Loucy (cell line): ENCODE results near the gene MTHFR.

Experiments used
- H2AFZ ChIP-seq: fragments of 200-600 bp; sonication (generic); 2 replicates; pipeline ENCODE4 v1.6.0; 2016; ENCODE audit warnings: antibody characterized with exemption, mild to moderate bottlenecking, low read length, moderate library complexity
- H3F3A ChIP-seq: fragments of 200-600 bp; 2 replicates; pipeline ENCODE4 v1.6.0; 2016; ENCODE audit warnings: antibody characterized with exemption, low read depth, mild to moderate bottlenecking
- H3K27me3 ChIP-seq: fragments of 200-600 bp; sonication (generic); 2 replicates; pipeline ENCODE4 v1.6.1; 2014; ENCODE audit warnings: low read length, mild to moderate bottlenecking; ENCODE audit not compliant: insufficient read depth, poor library complexity, severe bottlenecking
- H3K36me3 ChIP-seq: fragments of 200-600 bp; sonication (generic); 2 replicates; pipeline ENCODE4 v1.6.1; 2016; ENCODE audit warnings: low read length; ENCODE audit not compliant: insufficient read depth
- H3K4me1 ChIP-seq: fragments of 200-600 bp; sonication (generic); 2 replicates; pipeline ENCODE4 v1.5.1; 2014; ENCODE audit warnings: low read length, mild to moderate bottlenecking; ENCODE audit not compliant: insufficient read depth, poor library complexity, severe bottlenecking
- H3K4me2 ChIP-seq: fragments of 200-600 bp; sonication (generic); 2 replicates; pipeline ENCODE4 v1.6.0; 2014; ENCODE audit warnings: antibody characterized with exemption, low read length, low read depth, mild to moderate bottlenecking; ENCODE audit not compliant: poor library complexity, severe bottlenecking
- H3K4me3 ChIP-seq: fragments of 200-600 bp; sonication (generic); 2 replicates; pipeline ENCODE4 v1.5.1; 2014; ENCODE audit warnings: low read length, mild to moderate bottlenecking, mixed read lengths; ENCODE audit not compliant: poor library complexity, severe bottlenecking
- H3K79me2 ChIP-seq: fragments of 200-600 bp; sonication (generic); 2 replicates; pipeline ENCODE4 v1.6.1; 2014; ENCODE audit warnings: low read length; ENCODE audit not compliant: insufficient read depth
- H3K9ac ChIP-seq: fragments of 200-600 bp; sonication (generic); 2 replicates; pipeline ENCODE4 v1.6.0; 2014; ENCODE audit warnings: mild to moderate bottlenecking, low read depth, low read length, moderate library complexity; ENCODE audit not compliant: poor library complexity, severe bottlenecking
- H3K9me2 ChIP-seq: fragments of 200-600 bp; sonication (generic); replicated peaks from 2 replicates; pipeline ENCODE4 v1.6.1; 2016; ENCODE audit warnings: low read depth, low read length, mixed read lengths
- H3K9me3 ChIP-seq: fragments of 200-600 bp; sonication (generic); 2 replicates; pipeline ENCODE4 v1.6.1; 2014; ENCODE audit warnings: mild to moderate bottlenecking, antibody characterized with exemption, low read length, low read depth; ENCODE audit not compliant: insufficient read depth
- H4K20me1 ChIP-seq: fragments of 200-600 bp; sonication (generic); 2 replicates; pipeline ENCODE4 v1.6.0; 2014; ENCODE audit warnings: antibody characterized with exemption, low read length, mild to moderate bottlenecking; ENCODE audit not compliant: insufficient read depth, poor library complexity, severe bottlenecking
- EZH2phosphoT487 ChIP-seq: fragments of 200-600 bp; IDR thresholded peaks from 2 replicates; pipeline ENCODE4 v1.6.1; 2018; ENCODE audit warnings: antibody characterized with exemption, mild to moderate bottlenecking, moderate library complexity, borderline replicate concordance
- TF ChIP-seq, protein P1 (sequence below): fragments of 200-600 bp; sonication (generic); conservative IDR thresholded peaks from 2 replicates; pipeline ENCODE4 v1.5.1; 2014; ENCODE audit warnings: mild to moderate bottlenecking, antibody characterized with exemption, low read length

The MTHFR gene

DNA sequence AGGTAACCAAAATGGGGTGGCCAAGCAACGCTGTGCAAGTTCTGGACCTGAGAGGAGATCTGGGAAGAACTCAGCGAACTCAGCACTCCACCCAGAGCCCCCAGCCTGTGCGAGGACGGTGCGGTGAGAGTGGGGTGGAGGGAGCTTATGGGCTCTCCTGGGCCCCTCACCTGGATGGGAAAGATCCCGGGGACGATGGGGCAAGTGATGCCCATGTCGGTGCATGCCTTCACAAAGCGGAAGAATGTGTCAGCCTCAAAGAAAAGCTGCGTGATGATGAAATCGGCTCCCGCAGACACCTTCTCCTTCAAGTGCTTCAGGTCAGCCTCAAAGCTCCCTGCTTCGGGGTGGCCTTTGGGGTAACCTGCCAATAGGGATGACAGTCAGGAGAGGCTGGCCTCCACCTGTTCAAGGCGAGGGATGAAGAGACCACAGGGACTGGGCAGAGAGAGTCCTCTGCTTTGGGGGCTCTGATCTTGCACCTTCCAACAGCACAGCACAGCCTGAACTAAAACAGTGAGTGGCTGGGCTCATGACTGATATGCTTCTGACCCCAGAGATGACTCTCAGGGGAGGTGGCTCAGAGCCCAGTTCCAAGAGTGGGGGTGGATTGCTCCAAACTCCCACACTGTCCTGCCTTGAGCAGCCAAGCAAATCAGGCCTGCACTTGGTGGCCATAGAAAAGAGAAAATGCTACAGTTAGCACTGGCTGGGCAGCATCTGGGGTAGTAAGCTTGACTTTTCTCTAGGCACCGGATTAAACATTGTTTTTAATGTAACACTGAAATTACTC, 9.5 kb downstream of the MTHFR start:
- Histone ChIP-seq H2AFZ (no peak overlapping the region), H3K4me3 (no peak overlapping the region), H3K9me3 (no peaks in the 10 kb centered on the region), H3K9ac (no peak overlapping the region), H3K36me3 (0 out of 2 replicates have a peak, but pooled peaks cover 3% of the 10 kb centered on the region), H3K79me2 (no peaks in the 10 kb centered on the region; the same call in 1 of the 2 replicates), H3K4me1 (no peaks in the 10 kb centered on the region), H4K20me1 (no peaks in the 10 kb centered on the region), H3F3A (no peaks in the 10 kb centered on the region), H3K4me2 (no peak overlapping the region), H3K9me2 (no peaks in the 10 kb centered on the region), H3K27me3 (no peaks in the 10 kb centered on the region)
- TF ChIP-seq EZH2phosphoT487 = no peak
- TF ChIP-seq, protein P1, sequence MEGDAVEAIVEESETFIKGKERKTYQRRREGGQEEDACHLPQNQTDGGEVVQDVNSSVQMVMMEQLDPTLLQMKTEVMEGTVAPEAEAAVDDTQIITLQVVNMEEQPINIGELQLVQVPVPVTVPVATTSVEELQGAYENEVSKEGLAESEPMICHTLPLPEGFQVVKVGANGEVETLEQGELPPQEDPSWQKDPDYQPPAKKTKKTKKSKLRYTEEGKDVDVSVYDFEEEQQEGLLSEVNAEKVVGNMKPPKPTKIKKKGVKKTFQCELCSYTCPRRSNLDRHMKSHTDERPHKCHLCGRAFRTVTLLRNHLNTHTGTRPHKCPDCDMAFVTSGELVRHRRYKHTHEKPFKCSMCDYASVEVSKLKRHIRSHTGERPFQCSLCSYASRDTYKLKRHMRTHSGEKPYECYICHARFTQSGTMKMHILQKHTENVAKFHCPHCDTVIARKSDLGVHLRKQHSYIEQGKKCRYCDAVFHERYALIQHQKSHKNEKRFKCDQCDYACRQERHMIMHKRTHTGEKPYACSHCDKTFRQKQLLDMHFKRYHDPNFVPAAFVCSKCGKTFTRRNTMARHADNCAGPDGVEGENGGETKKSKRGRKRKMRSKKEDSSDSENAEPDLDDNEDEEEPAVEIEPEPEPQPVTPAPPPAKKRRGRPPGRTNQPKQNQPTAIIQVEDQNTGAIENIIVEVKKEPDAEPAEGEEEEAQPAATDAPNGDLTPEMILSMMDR = no peak

DNA sequence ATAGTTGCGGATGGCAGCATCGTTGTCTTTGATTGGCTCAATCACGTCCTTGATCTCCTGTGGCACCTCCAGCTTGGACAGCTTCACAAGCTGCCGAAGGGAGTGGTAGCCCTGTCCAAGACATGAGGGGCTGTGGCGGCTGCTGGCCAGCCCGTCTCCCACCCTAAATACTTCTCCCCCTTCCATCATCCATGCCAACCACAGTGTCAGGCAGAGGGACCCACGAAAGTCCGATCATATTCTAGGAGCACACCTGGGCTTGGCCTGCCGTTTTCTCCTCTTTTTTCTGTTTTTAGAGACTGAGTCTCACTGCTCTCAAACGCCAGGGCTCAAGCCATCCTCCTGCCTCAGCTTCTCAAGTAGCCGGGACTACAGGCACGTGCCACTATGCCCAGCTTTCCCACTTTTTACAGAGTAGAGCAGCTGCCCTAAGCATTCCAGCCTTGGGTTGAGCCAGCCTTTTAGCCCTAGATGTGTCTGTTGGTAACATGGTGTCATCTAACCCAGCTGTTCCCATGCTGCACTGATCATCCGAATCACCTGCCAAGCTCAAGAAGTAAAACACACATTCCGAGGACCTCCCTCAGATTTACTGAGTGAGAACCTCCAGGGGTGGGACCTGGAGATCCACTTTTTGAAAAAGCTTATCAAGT, 10.4 kb downstream of the MTHFR start:
- H3K36me3 ChIP-seq = 0 out of 2 replicates have a peak, but pooled peaks cover 3% of the 10 kb centered on the region
- no peak overlapping the region for H3K4me2 ChIP-seq
- H3K9me2 ChIP-seq = no peaks in the 10 kb centered on the region
- TF ChIP-seq EZH2phosphoT487 = no peak
- TF ChIP-seq, protein P1 = no peak
- no peaks in the 10 kb centered on the region for H4K20me1 ChIP-seq
- no peak overlapping the region for H2AFZ ChIP-seq
- H3K4me3 ChIP-seq = no peak overlapping the region
- no peaks in the 10 kb centered on the region for H3K79me2 ChIP-seq
- H3K9ac ChIP-seq = no peak overlapping the region
- H3F3A ChIP-seq = no peaks in the 10 kb centered on the region
- no peaks in the 10 kb centered on the region for H3K4me1 ChIP-seq
- no peaks in the 10 kb centered on the region for H3K9me3 ChIP-seq
- H3K27me3 ChIP-seq = no peaks in the 10 kb centered on the region

DNA sequence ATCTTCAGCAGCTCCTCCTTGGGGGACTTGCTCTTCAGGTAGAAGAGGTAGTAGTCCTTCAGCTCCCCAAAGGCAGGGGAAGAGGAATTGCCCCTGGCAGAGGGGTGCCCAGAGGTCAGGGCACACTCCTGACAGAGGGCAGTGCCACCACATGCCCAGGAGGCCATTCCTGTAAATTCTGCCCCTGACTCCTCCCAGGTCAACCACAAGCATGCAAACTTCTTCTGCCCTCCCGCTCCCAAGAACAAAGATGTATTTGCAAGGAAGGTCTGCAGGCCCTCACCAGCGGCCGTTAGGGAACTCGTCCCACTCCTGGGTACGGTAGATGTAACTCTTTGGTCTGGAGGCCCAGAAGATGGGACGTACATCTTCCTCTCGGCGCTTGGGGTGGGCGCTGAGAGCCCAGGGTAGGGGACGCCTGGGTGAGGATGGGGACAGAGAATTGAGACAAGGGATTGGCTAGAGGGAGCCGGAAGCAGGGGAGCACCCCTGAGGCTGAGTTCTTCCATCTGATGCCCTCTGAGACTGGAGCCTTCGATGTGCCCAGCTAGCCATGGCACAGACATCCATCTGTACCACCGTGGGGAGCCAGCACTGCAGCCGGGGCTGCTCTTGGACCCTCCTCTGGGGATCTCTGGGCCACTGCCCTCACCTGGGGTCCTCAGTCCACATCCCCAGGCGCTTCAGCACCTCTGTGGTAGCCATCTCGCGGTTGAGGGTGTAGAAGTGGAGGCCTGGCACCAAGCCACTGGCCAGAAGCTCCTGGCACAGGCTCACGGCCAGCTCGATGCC, 11.1 kb downstream of the MTHFR start:
- Histone ChIP-seq H3K36me3 (0 out of 2 replicates have a peak, but pooled peaks cover 3% of the 10 kb centered on the region), H3K9ac (no peak overlapping the region), H4K20me1 (no peaks in the 10 kb centered on the region), H3K9me2 (no peaks in the 10 kb centered on the region), H3K4me2 (no peak overlapping the region), H3K4me1 (no peaks in the 10 kb centered on the region), H3K27me3 (no peaks in the 10 kb centered on the region), H3F3A (no peaks in the 10 kb centered on the region), H2AFZ (no peak overlapping the region), H3K9me3 (no peaks in the 10 kb centered on the region), H3K79me2 (no peaks in the 10 kb centered on the region), H3K4me3 (no peak overlapping the region)
- TF ChIP-seq, protein P1 = no peak
- TF ChIP-seq EZH2phosphoT487 = no peak
